Dedifferentiated amniotic fluid mesenchymal stem cell (primary cell): ENCODE results near the gene UPK3B.
"Not testable (repeated sequence)": the region's sequence is repeated elsewhere in the genome, so short reads cannot be mapped to it uniquely, and the experiment has no call there.

Source experiments
- DNase-seq: peaks from one replicate; pipeline ENCODE4 v3.0.0-alpha.2; 2016; ENCODE audit errors: extremely low spot score

Gene UPK3B

GRCh38 chr7:76492139-76492538 is 18.2 kb upstream of the UPK3B start:
- not testable (repeated sequence) for DNase-seq

GRCh38 chr7:76495717-76496116 is 14.6 kb upstream of the UPK3B start:
- DNase-seq: not testable (repeated sequence)

- DNase-seq: not testable (repeated sequence)
Observed at GRCh38 chr7:76497918-76498582, 12.3 kb upstream of the UPK3B start.

- not testable (repeated sequence) for DNase-seq
Observed at GRCh38 chr7:76498583-76499200, 11.7 kb upstream of the UPK3B start.

GRCh38 chr7:76499201-76499923 is 11.0 kb upstream of the UPK3B start:
- not testable (repeated sequence) for DNase-seq

- not testable (repeated sequence) for DNase-seq
Observed at GRCh38 chr7:76499924-76500241, 10.5 kb upstream of the UPK3B start.

GRCh38 chr7:76502224-76502623 is 8.1 kb upstream of the UPK3B start:
- not testable (repeated sequence) for DNase-seq

GRCh38 chr7:76502836-76503235 is 7.5 kb upstream of the UPK3B start:
- not testable (repeated sequence) for DNase-seq

GRCh38 chr7:76503244-76503643 is 7.1 kb upstream of the UPK3B start:
- DNase-seq: not testable (repeated sequence)

GRCh38 chr7:76504351-76505167 is 5.8 kb upstream of the UPK3B start:
- not testable (repeated sequence) for DNase-seq

GRCh38 chr7:76505168-76506080 is 4.9 kb upstream of the UPK3B start:
- DNase-seq: no peak

- DNase-seq: no peak
Observed at GRCh38 chr7:76506081-76506440, 4.3 kb upstream of the UPK3B start.

- not testable (repeated sequence) for DNase-seq
Observed at GRCh38 chr7:76506643-76507042, 3.7 kb upstream of the UPK3B start.

- DNase-seq: no peak
Observed at GRCh38 chr7:76507723-76508406, 2.5 kb upstream of the UPK3B start.

GRCh38 chr7:76511200-76511910 is 1.0 kb downstream of the UPK3B start:
- not testable (repeated sequence) for DNase-seq

GRCh38 chr7:76511911-76512885 is 1.8 kb downstream of the UPK3B start:
- not testable (repeated sequence) for DNase-seq

GRCh38 chr7:76512941-76513816 is 2.8 kb downstream of the UPK3B start:
- no peak for DNase-seq
